ENCODE data around the gene NXPH2.
"Not testable (repeated sequence)": the region's sequence is repeated elsewhere in the genome, so short reads cannot be mapped to it uniquely, and the experiment has no call there.

Gene NXPH2

GRCh38 chr2:138711812-138712211 lies 68.4 kb downstream of the NXPH2 start:
- no peak for DNase-seq (ENCODE audit: low read depth, low spot score)

GRCh38 chr2:138708682-138709241 lies 71.4 kb downstream of the NXPH2 start:
- no peak for DNase-seq (ENCODE audit: low read depth, low spot score)

DNA sequence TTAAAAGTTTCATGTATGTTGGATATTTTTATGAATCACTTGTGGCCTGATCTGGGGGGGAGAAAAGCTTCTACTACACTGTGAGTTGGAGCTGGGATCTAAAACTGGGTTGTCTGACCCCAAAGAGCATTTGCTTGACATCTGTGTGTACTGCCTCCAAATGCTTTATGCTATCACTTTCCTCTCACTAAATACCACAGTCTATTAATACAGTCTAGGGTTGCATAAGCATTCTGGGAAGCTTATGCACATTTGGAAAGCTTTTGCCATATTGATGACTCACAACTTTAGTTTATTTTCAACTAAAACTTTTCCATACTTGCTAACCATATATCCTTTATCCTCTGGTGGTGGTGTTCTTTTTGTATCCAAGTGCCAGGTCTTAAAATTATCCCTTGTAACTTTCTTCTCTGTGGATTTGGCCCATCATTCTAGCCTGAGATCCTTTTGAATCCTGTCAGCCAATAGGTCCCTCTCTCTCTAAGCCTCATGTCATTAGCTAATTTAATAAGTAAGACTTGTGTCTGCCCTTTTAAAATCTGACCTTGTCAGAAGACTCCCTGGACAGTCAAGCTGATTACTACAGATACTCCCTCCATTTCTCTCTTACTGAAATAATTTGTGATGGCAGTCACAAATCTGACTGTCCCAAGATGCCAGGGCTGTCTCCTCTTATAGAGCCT lies 72.7 kb downstream of the NXPH2 start:
- DNase-seq (ENCODE audit: low read depth, low spot score): no peak

DNA sequence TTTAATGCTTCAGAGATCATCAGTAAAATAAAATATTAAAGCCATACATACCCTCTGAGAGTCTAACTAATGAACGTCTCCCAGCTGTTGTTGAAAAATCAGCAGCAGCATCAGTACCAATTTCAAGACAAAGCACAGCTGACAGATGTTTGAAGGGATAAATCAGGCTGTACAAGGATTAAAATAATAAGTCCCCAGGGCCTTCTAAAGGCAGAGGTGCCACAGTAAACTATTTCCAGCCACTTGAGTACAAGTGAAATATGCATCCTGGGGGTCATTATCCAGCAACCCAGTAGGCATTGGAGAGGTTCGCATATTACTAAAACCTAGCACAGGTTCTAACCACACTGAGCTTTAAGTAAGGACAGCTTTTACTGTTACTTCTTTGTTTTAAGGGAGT lies 76.9 kb downstream of the NXPH2 start:
- DNase-seq (ENCODE audit: low read depth, low spot score): no peak

GRCh38 chr2:138700716-138701115 lies 79.5 kb downstream of the NXPH2 start:
- DNase-seq (ENCODE audit: low read depth, low spot score): no peak

GRCh38 chr2:138699421-138699820 lies 80.8 kb downstream of the NXPH2 start:
- no peak for DNase-seq (ENCODE audit: low read depth, low spot score)

DNA sequence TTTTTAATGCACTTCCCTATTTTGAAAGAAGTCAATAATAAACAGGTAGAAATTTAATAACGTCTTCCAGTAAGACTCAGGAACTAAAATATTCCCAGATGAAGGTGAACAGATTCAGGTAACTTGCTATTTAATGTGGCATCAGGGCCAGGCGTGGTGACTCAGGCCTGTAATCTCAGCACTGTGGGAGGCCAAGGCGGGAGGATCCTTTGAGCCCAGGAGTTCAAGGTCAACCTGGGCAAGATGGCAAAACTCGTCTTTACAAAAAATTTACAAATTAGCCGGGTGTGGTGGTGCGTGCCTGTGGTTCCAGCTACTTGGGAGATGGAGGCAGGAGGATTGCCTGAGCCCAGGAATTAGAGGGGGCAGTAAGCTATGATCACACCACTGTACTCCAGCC lies 81.8 kb downstream of the NXPH2 start:
- DNase-seq (ENCODE audit: low read depth, low spot score): no peak

- no peak for DNase-seq (ENCODE audit: low read depth, low spot score)
These were observed 88.5 kb downstream of the NXPH2 start for GRCh38 chr2:138691667-138692066.

DNA sequence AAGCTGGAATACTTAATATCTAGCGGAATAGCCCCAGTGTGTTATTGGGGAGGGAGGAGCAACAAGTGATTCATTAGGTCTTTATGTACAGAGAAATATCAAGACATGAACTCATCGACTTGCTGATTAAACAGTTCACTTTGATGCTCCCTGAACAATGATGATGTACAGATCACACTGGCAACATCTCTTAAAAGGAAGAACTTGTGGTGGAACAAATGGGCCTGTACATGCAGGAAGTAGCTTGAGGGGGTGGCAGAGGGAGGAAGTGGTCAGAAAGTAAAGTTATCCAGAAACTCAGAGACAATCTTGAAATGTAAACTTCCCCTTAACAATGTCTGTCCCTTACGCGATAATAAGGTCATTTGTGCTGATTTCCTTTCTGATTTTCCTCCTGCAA lies 90.5 kb downstream of the NXPH2 start:
- DNase-seq (ENCODE audit: low read depth, low spot score): no peak

DNA sequence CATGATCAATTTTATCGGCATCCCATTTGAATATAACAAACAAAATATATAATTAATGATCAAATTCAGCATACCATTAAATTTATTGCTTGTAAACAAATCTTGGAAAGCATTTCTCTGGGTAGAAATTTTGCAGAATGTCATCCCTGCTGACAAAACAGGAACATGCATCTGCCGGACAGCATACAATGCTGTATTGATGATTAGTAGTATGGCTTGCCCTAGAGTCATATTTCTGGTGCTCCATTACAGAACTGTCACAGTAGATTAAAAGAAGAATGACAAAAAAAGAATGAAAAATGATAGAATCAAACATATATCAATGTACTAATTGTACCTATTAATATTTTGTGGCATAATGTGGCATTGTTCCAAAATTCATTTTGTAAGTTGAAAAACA lies 98.0 kb downstream of the NXPH2 start:
- no peak for DNase-seq (ENCODE audit: low read depth, low spot score)

GRCh38 chr2:138677221-138677620 lies 103.0 kb downstream of the NXPH2 start:
- no peak for DNase-seq (ENCODE audit: low read depth, low spot score)

- DNase-seq (ENCODE audit: low read depth, low spot score): no peak
These were observed 103.6 kb downstream of the NXPH2 start for GRCh38 chr2:138676619-138677021.

- DNase-seq (ENCODE audit: low read depth, low spot score): no peak
These were observed 108.6 kb downstream of the NXPH2 start for GRCh38 chr2:138671566-138671965.

- DNase-seq (ENCODE audit: low read depth, low spot score): no peak
These were observed 109.5 kb downstream of the NXPH2 start for GRCh38 chr2:138670734-138671133.

DNA sequence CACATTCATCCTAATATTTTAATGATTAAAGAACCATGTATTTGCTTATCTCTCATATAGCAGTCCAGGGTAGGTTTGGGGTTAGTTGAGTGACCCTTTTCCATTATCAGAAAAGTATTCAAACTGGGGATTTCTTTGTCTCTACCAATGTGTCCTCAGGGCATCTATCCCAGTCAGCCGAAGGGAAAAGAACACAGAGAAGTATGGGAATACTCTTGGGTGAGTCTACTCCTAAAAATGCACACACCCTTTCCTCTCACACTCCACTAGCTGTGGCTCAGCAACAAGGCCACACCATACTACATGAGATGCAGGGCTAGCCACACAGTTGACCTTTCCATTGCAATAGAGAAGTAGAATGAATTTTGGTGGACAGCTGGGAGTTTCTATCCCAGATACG lies 114.3 kb downstream of the NXPH2 start:
- DNase-seq (ENCODE audit: low read depth, low spot score): no peak

- no peak for DNase-seq (ENCODE audit: low read depth, low spot score)
These were observed 121.8 kb downstream of the NXPH2 start for GRCh38 chr2:138658187-138658894.

- DNase-seq (ENCODE audit: low read depth, low spot score): no peak
These were observed 126.0 kb downstream of the NXPH2 start for GRCh38 chr2:138654146-138654545.

DNA sequence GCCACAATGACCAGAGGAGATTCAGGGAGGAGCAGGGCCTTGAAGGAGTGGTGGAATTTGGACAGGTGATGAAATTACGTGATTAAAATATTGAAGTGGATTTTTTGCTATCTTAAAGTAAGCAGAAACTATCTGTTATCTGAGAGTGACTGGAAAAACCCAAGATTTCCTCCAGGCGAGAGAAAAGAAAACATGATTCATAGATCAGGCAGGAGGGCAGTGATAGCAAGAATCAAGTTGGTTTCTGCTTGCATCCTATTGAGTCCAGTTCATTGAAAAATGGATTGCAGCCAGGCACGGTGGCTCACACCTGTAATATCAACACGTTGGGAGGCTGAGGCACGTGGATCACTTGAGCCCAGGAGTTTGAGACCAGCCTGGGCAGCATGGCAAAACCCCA lies 127.8 kb downstream of the NXPH2 start:
- no peak for DNase-seq (ENCODE audit: low read depth, low spot score)

DNA sequence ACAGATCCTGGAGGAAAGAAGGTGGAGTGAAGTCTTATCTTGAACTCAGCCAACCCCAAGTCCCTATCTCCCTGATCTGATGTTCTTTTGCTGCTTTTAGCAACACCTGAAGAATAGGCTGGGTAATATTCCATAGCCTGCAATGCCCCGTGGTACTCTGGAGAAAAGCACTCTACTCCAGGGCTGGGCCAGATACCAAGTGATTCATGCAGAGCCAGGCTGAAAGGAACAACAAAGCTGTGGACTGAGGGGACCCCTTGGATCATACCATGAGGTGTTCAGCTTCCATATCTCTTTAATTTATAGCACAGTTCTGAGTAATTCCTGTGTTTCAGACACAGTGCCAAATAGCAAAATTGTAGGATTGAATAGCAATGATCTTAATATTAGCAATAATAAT lies 130.6 kb downstream of the NXPH2 start:
- DNase-seq (ENCODE audit: low read depth, low spot score): no peak

DNA sequence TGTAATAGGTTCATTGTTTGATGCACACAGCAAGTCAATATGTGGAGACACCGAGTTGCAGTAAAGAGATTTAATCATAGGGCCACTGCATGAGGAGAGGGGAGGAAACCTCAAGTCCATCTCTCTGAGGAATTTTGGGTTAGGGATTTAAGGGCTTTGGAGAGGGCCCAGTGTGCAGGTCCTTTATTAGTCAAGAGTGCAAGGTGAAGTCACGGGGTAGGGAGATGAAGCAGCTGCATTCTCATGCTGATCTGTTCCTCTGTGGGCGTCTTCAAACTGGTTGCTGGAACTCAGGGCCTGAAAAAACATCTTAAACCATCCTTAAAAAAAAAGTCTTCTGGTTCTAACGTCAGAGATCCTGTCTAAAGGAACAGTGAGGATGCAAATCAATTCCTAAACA lies 131.6 kb downstream of the NXPH2 start:
- DNase-seq (ENCODE audit: low read depth, low spot score): no peak

- DNase-seq (ENCODE audit: low read depth, low spot score): not testable (repeated sequence)
These were observed 135.4 kb downstream of the NXPH2 start for GRCh38 chr2:138644776-138645175.

DNA sequence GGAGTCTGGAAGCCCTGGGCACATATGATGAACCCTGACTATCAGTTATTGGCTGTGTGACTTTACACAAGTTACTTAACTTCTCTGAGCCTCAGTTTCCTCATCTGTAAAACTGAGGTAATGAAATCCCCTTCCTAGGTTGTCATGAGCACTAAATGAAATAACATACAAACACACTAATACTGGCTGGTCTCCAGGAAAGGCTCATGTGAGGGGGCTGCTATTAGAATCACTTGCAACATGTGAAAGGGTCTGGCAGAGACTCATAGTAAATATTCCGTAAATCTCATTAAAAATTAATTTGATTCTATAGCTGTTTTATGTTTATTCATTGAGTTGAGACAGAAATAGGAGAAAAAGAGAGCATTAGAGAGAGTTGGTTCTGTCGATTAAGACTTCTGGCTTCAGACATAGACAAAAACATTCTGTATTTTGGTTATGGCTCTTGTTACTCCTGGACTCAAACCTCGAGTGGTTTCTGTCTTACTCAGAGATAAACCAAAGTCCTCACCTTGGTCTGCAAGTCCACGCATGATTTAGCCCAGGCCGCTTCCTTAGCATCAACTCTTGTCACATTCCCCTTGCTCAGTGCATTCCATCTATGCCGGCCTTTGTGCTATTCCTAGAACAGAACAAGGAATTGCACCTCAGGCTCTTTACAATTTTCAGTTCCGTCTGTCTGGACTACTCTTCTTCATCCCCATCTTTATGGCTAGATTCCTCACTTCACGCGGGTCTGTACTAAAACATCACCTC lies 139.1 kb downstream of the NXPH2 start:
- DNase-seq (ENCODE audit: low read depth, low spot score): no peak
